Activated T-cell treated with anti-CD3 and anti-CD28 coated beads, Interleukin-2, amount 50 U/mL, for 24 hours (primary cell): ENCODE measurements around the gene VRTN.

ENCODE experiments used
- DNase-seq: peaks from one replicate; pipeline ENCODE4 v3.0.0-alpha.2; 2020
- H3K27ac Mint-ChIP-seq: 2 replicates; pipeline ENCODE4 v1.8.0; 2020; ENCODE audit warnings: mild to moderate bottlenecking, mixed read lengths
- H3K27me3 Mint-ChIP-seq: 2 replicates; pipeline ENCODE4 v1.8.0; 2020; ENCODE audit warnings: mixed read lengths
- H3K36me3 Mint-ChIP-seq: 2 replicates; pipeline ENCODE4 v1.8.0; 2020; ENCODE audit warnings: low read depth, mixed read lengths
- H3K4me1 Mint-ChIP-seq: 2 replicates; pipeline ENCODE4 v1.8.0; 2020; ENCODE audit warnings: low read depth, mixed read lengths
- H3K4me3 Mint-ChIP-seq: 2 replicates; pipeline ENCODE4 v1.8.0; 2020; ENCODE audit warnings: mild to moderate bottlenecking, moderate library complexity, mixed read lengths
- H3K9me3 Mint-ChIP-seq: 2 replicates; pipeline ENCODE4 v1.8.0; 2020; ENCODE audit warnings: mixed read lengths

The VRTN gene

DNA sequence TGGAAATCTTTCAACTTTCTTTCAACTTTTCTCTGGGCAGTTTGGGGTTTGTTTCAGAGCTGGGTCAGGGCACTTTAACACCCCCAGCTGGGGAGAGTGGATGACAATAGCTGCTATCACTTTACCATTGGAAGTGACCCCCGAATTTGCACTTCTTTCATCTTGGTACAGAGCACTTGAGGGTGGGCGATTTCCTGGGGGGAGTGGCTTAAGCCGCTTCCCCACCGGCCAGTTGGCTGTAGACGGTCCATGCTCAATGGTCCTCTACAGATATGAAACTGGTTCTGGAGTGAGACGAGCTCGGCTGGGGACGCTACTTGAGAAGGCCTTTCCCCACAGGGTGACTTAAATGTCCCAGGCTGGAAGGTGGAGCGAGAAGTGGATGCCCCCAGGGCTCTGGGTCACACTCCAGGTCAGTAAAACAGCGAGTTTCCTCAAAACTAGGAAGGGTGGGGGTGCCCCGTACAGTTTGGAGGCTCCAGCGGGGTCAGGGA lies at the start of gene VRTN:
Gene VRTN (plus strand): TSS at position 231 of the 494 bp plus-strand sequence. CDS start 8,313 bp downstream, outside the sequence.
- Mint-ChIP-seq H3K27ac (no peak within 1 kb of the TSS), H3K4me3 (no peak within 1 kb of the TSS), H3K9me3 (no peaks in the 10 kb centered on the region), H3K4me1 (no peaks in the 10 kb centered on the region), H3K36me3 (no peaks in the 10 kb centered on the region), H3K27me3 (peaks cover 8% of the 10 kb centered on the region)
- no peak for DNase-seq

GRCh38 chr14:74299061-74299545 lies 49.2 kb upstream of the VRTN start:
- Mint-ChIP-seq H3K27me3 (no peaks in the 10 kb centered on the region), H3K4me1 (peaks cover 42% of the 10 kb centered on the region), H3K36me3 (peaks cover 74% of the 10 kb centered on the region), H3K9me3 (no peaks in the 10 kb centered on the region), H3K4me3 (peak overlapping the region; percentile 6), H3K27ac (peak overlapping the region; percentile 91)
- DNase-seq, result peak; percentile 55

GRCh38 chr14:74301594-74302151 lies 46.6 kb upstream of the VRTN start:
- no peaks in the 10 kb centered on the region for H3K27me3 Mint-ChIP-seq
- peaks cover 48% of the 10 kb centered on the region for H3K36me3 Mint-ChIP-seq
- no peaks in the 10 kb centered on the region for H3K9me3 Mint-ChIP-seq
- peak overlapping the region; percentile 96 for H3K4me3 Mint-ChIP-seq
- peaks cover 42% of the 10 kb centered on the region for H3K4me1 Mint-ChIP-seq
- no peak for DNase-seq
- H3K27ac Mint-ChIP-seq, result peak overlapping the region; percentile 94

DNA sequence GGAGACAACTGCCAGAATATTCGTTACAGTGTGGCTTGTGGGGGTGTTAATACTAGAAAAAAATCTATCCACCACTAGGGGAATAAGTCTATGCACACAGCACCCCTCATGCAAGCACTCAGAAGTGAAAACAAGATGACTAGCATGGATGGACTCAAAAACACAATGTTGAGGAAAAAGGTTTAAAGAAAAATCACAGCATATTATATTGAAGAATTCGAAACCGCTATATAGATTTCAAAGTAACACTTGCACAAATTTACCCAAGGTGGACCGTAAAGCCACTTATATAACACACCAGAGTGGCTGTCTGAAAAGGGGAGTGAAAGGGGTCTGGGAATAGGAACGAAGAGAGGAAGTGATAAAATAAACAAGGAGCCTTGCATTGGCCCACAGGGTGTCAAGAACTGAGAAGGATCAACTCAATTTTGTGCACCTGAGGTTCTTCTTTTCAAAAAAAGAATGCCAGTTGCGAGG lies 46.1 kb upstream of the VRTN start:
- H3K9me3 Mint-ChIP-seq, result no peaks in the 10 kb centered on the region
- peak overlapping the region; percentile 96 for H3K4me3 Mint-ChIP-seq
- DNase-seq, result no peak
- H3K27me3 Mint-ChIP-seq, result no peaks in the 10 kb centered on the region
- H3K4me1 Mint-ChIP-seq, result peaks cover 42% of the 10 kb centered on the region
- H3K27ac Mint-ChIP-seq, result peak overlapping the region; percentile 94
- peaks cover 44% of the 10 kb centered on the region for H3K36me3 Mint-ChIP-seq

DNA sequence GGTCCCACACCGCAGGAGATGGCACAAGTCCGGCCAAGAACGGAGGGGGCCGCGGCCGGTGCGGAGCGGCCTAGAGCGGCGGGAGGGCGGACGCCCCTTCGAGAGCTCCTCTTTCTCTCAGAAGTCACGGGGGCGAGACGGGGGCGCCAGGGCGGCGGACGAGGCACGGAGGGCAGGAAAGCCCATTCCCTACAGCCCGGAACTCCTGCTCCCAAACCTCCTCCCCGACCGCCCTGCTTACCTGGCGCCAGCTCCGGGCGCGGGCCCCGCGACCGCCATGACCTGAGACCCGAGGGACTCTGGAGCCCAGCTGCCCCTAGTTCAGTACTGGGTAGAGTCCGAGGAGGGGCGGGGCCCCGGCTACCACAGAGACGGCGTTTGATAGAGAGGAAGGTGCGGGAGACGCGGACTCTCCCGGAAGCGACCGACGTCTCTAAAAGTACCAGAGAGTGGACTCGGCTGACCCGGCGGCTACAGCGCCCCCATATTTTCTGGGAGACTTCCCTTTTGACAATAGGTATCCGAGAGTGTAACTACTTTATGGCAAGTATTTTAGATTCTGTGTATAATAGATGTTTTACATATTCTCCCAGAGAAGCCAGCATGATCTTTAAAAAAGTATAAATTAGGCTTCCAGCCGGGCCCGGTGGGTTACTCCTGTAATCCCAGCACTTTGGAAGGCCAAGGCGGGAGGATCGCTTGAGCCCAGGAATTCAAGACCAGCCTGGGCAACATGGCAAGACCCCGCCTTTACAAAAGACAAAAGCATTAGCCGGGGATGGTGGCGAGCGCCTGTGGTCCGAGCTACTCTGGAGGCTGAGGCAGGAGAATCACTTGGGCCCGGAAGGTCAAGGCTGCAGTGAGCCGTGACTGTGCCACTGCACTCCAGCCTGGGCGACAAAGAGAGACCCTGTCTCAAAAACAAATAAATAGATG lies 45.4 kb upstream of the VRTN start, which contains the start of gene ABCD4:
Gene ABCD4 (minus strand): TSS at position 301 of the 936 bp plus-strand sequence. CDS start 22 bp downstream, at position 279.
- no peaks in the 10 kb centered on the region for H3K27me3 Mint-ChIP-seq
- H3K27ac Mint-ChIP-seq, result peak within 1 kb of the TSS; percentile 94
- H3K9me3 Mint-ChIP-seq, result no peaks in the 10 kb centered on the region
- H3K4me3 Mint-ChIP-seq, result peak within 1 kb of the TSS; percentile 96
- peak; percentile 89 for DNase-seq
- peaks cover 37% of the 10 kb centered on the region for H3K36me3 Mint-ChIP-seq
- peaks cover 39% of the 10 kb centered on the region for H3K4me1 Mint-ChIP-seq

DNA sequence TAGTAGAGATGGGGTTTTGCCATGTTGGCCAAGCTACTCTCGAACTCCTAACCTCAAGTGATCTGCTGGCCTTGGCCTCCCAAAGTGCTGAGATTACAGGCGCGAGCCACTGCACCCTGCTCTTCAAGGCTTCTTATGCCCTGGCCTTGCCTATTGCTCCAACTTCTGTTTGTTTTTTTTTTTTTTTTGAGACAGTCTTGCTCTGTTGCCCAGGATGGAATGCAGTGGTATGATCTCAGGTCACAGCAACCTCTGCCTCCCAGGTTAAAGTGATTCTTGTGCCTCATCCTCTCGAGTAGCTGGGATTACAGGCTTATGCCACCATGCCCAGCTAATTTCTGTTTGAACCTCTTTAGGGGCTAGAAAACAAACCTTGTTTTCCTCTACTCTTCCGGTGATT lies 39.6 kb upstream of the VRTN start:
- Mint-ChIP-seq H3K9me3 (no peaks in the 10 kb centered on the region), H3K27ac (no peak overlapping the region), H3K36me3 (no peaks in the 10 kb centered on the region), H3K27me3 (no peaks in the 10 kb centered on the region), H3K4me1 (no peaks in the 10 kb centered on the region), H3K4me3 (no peak overlapping the region)
- no peak for DNase-seq

- no peak overlapping the region for H3K4me3 Mint-ChIP-seq
- no peaks in the 10 kb centered on the region for H3K9me3 Mint-ChIP-seq
- H3K27me3 Mint-ChIP-seq, result no peaks in the 10 kb centered on the region
- H3K27ac Mint-ChIP-seq, result no peak overlapping the region
- H3K4me1 Mint-ChIP-seq, result no peaks in the 10 kb centered on the region
- DNase-seq, result no peak
- H3K36me3 Mint-ChIP-seq, result no peaks in the 10 kb centered on the region
Observed at GRCh38 chr14:74309125-74310022, 38.9 kb upstream of the VRTN start.

DNA sequence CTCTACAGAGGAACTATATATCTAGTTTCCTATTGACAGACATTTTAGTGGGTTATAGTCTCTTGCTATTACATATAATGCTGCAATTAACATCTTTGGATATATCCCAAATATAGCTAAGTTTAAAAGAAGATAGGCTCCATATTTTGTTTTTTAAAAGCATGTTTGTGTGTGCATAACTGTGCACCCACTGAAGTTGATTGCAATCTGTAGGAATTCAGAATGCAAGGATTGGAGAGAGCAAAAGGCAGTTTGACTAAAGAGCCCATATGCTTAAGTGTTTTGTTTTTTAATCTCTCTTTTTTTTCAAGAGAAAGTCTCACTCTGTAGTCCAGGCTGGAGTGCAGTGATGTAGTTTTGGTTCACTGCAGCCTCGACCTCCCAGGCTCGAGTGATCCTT lies 36.1 kb upstream of the VRTN start:
- H3K4me3 Mint-ChIP-seq, result no peak overlapping the region
- no peak overlapping the region for H3K27ac Mint-ChIP-seq
- H3K9me3 Mint-ChIP-seq, result no peaks in the 10 kb centered on the region
- H3K4me1 Mint-ChIP-seq, result no peaks in the 10 kb centered on the region
- DNase-seq, result no peak
- peaks cover 4% of the 10 kb centered on the region for H3K27me3 Mint-ChIP-seq
- H3K36me3 Mint-ChIP-seq, result no peaks in the 10 kb centered on the region

DNA sequence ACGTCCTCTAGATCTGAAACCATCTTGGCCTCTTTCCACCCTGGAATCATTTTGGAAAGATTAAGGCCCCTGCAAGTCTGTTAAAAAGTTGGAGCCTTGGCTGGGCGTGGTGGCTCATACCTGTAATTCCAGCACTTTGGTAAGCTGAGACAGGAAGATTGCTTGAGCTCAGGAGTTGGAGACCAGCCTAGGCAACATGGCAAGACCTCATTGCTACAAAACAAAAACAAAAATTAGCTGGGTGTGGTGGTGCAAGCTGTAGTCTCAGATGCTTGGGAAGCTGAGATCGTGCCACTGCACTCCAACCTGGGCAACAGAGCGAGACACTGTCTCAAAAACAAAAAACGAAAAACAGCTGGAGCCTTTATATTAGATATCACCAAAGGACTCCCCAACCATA lies 34.7 kb upstream of the VRTN start:
- no peak overlapping the region for H3K27ac Mint-ChIP-seq
- peaks cover 4% of the 10 kb centered on the region for H3K27me3 Mint-ChIP-seq
- no peak for DNase-seq
- H3K4me3 Mint-ChIP-seq, result no peak overlapping the region
- H3K9me3 Mint-ChIP-seq, result no peaks in the 10 kb centered on the region
- H3K36me3 Mint-ChIP-seq, result no peaks in the 10 kb centered on the region
- no peaks in the 10 kb centered on the region for H3K4me1 Mint-ChIP-seq

- no peaks in the 10 kb centered on the region for H3K36me3 Mint-ChIP-seq
- no peak for DNase-seq
- H3K4me1 Mint-ChIP-seq, result no peaks in the 10 kb centered on the region
- no peak overlapping the region for H3K4me3 Mint-ChIP-seq
- no peak overlapping the region for H3K27ac Mint-ChIP-seq
- no peaks in the 10 kb centered on the region for H3K9me3 Mint-ChIP-seq
- H3K27me3 Mint-ChIP-seq, result peaks cover 7% of the 10 kb centered on the region
Observed at GRCh38 chr14:74314576-74314975, 33.7 kb upstream of the VRTN start.

- Mint-ChIP-seq H3K4me3 (no peak overlapping the region), H3K36me3 (no peaks in the 10 kb centered on the region), H3K9me3 (no peaks in the 10 kb centered on the region), H3K27me3 (peaks cover 10% of the 10 kb centered on the region), H3K27ac (no peak overlapping the region), H3K4me1 (no peaks in the 10 kb centered on the region)
- no peak for DNase-seq
Observed at GRCh38 chr14:74324931-74325361, 23.3 kb upstream of the VRTN start.

GRCh38 chr14:74325446-74325845 lies 22.8 kb upstream of the VRTN start:
- no peak for DNase-seq
- Mint-ChIP-seq H3K27me3 (peaks cover 10% of the 10 kb centered on the region), H3K4me3 (no peak overlapping the region), H3K27ac (no peak overlapping the region), H3K36me3 (no peaks in the 10 kb centered on the region), H3K4me1 (no peaks in the 10 kb centered on the region), H3K9me3 (no peaks in the 10 kb centered on the region)

- DNase-seq, result no peak
- Mint-ChIP-seq H3K4me1 (no peaks in the 10 kb centered on the region), H3K36me3 (no peaks in the 10 kb centered on the region), H3K9me3 (no peaks in the 10 kb centered on the region), H3K27me3 (peaks cover 5% of the 10 kb centered on the region), H3K4me3 (no peak overlapping the region), H3K27ac (no peak overlapping the region)
Observed at GRCh38 chr14:74326369-74327152, 21.7 kb upstream of the VRTN start.
